RWPE2 (cell line): ENCODE results near the gene ITIH5.

Experiments used
- ATAC-seq: fragments of 200-7000 bp; cut with Tn5 transposase; 3 replicates; pipeline ENCODE4 v1.9.1; 2021; ENCODE audit warnings: low read depth
- DNase-seq: peaks from one replicate; pipeline ENCODE4 v3.0.0-alpha.2; 2020; ENCODE audit warnings: low spot score
- H3K27ac ChIP-seq: fragments of 450-650 bp; 2 replicates; pipeline ENCODE4 v1.5.1; 2017; ENCODE audit warnings: mild to moderate bottlenecking; ENCODE audit not compliant: poor library complexity, severe bottlenecking
- H3K27me3 ChIP-seq: fragments of 250-450 bp; sonication (Bioruptor Pico); 2 replicates; pipeline ENCODE4 v1.5.1; 2021; ENCODE audit warnings: mild to moderate bottlenecking, moderate library complexity; ENCODE audit not compliant: insufficient read depth, poor library complexity, severe bottlenecking
- H3K36me3 ChIP-seq: fragments of 250-450 bp; sonication (Bioruptor Pico); 2 replicates; pipeline ENCODE4 v1.5.1; 2020; ENCODE audit warnings: low read depth, mild to moderate bottlenecking, moderate library complexity
- H3K4me1 ChIP-seq: fragments of 250-450 bp; sonication (Bioruptor Pico); 2 replicates; pipeline ENCODE4 v1.5.1; 2021; ENCODE audit warnings: mild to moderate bottlenecking, moderate library complexity; ENCODE audit not compliant: insufficient read depth, poor library complexity, severe bottlenecking
- H3K4me3 ChIP-seq: fragments of 250-450 bp; sonication (Bioruptor Pico); 2 replicates; pipeline ENCODE4 v1.5.1; 2021; ENCODE audit warnings: mild to moderate bottlenecking, moderate library complexity; ENCODE audit not compliant: severe bottlenecking
- H3K9me3 ChIP-seq: fragments of 250-450 bp; sonication (Bioruptor Pico); 2 replicates; pipeline ENCODE4 v1.5.1; 2021; ENCODE audit warnings: mild to moderate bottlenecking, moderate library complexity; ENCODE audit not compliant: severe bottlenecking
- TF ChIP-seq, protein P1 (sequence below): fragments of 450-650 bp; IDR thresholded peaks from one replicate; pipeline ENCODE4 v1.5.1; 2017; ENCODE audit warnings: mild to moderate bottlenecking, moderate library complexity; ENCODE audit not compliant: poor library complexity, severe bottlenecking

Gene ITIH5

DNA sequence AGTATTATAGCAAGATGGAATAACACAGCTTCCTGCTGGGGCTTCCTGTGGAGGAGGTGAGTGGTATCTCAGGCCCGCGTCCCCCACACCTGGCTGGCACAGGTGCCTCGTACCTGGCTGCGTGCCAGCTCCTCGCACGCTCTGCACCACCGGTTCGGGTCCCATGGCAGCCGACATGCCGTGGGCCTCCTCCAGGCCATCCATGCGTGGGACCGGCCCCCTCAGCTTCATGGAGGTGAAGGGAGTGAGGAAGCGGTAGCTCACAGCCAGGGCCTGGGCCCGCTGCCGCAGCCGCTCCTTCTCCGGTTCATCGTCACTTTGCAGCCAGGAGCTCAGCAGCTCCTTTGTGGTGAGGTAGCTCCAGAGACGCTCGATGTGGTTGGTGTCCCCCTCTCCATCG lies 90.4 kb downstream of the ITIH5 start:
- no peak for ATAC-seq
- DNase-seq = no peak
- no peaks in the 10 kb centered on the region for H3K4me1 ChIP-seq
- H3K4me3 ChIP-seq = no peak overlapping the region
- no peaks in the 10 kb centered on the region for H3K9me3 ChIP-seq
- TF ChIP-seq, protein P1, sequence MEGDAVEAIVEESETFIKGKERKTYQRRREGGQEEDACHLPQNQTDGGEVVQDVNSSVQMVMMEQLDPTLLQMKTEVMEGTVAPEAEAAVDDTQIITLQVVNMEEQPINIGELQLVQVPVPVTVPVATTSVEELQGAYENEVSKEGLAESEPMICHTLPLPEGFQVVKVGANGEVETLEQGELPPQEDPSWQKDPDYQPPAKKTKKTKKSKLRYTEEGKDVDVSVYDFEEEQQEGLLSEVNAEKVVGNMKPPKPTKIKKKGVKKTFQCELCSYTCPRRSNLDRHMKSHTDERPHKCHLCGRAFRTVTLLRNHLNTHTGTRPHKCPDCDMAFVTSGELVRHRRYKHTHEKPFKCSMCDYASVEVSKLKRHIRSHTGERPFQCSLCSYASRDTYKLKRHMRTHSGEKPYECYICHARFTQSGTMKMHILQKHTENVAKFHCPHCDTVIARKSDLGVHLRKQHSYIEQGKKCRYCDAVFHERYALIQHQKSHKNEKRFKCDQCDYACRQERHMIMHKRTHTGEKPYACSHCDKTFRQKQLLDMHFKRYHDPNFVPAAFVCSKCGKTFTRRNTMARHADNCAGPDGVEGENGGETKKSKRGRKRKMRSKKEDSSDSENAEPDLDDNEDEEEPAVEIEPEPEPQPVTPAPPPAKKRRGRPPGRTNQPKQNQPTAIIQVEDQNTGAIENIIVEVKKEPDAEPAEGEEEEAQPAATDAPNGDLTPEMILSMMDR = no peak
- no peaks in the 10 kb centered on the region for H3K36me3 ChIP-seq
- H3K27me3 ChIP-seq = no peaks in the 10 kb centered on the region
- H3K27ac ChIP-seq = no peak overlapping the region

DNA sequence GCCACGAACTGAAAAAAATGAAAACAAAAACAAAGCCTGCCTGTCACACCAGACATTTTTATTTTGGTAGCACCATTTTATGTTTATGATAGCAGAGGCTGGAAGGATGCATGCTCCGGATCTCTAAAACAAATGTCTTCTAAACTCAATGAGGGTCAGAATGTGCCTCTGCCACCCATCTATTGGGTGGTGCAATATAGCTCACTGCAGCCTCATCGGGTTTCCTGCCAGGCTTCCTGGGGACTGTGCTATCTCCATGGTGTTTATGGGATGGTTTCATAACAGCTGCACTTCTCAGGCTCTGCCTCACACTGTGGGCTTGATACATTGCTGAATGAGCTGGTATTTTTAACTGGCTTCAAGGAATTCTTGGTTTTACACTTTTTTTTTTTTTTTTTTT lies 94.4 kb downstream of the ITIH5 start:
- H3K9me3 ChIP-seq = no peaks in the 10 kb centered on the region
- H3K4me1 ChIP-seq = no peaks in the 10 kb centered on the region
- DNase-seq (no peak), ATAC-seq (0 out of 3 replicates have a peak, but pooled peaks have one; percentile 25)
- no peaks in the 10 kb centered on the region for H3K36me3 ChIP-seq
- no peak overlapping the region for H3K27ac ChIP-seq
- TF ChIP-seq, protein P1 = no peak
- no peak overlapping the region for H3K4me3 ChIP-seq
- H3K27me3 ChIP-seq = no peaks in the 10 kb centered on the region

GRCh38 chr10:7571981-7572380 lies 94.8 kb downstream of the ITIH5 start:
- TF ChIP-seq, protein P1 = no peak
- Histone ChIP-seq H3K9me3 (no peaks in the 10 kb centered on the region), H3K27ac (no peak overlapping the region), H3K4me1 (no peaks in the 10 kb centered on the region), H3K36me3 (no peaks in the 10 kb centered on the region), H3K27me3 (no peaks in the 10 kb centered on the region), H3K4me3 (no peak overlapping the region)
- ATAC-seq = no peak
- DNase-seq = no peak

DNA sequence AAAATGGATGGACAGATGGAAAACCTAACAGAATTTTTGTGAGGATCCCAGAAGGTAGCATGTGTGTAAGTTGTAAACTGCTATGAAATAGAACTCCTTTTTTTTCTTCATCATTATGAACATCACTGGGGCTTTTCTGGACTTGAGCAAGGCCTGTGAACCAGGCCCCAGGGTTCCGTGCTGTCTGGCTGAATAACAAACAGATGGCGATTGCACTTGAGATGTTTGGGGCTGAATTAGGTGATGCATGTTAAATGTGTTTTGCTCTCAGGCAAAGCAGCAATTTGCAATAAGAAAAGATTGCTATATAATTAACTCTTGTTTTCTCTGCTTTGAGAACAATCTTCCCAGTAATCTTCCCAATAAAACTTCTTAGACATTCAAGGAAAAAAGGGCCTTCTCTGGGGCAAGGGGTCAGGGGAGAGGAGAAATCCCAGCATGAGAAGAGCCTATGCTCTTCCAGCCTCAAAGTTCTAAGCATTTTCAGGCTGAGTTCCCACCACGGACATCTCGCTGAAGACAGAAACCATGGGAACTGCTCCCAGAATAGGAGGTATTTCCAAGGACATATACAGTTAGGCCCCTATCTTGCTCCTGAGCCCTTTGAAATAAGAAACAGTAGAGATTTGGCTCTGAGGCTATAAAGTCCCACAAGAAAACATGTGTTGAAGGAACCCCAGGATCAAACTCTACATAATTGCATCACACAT lies 98.7 kb downstream of the ITIH5 start:
- TF ChIP-seq, protein P1 = no peak
- ATAC-seq (no peak), DNase-seq (no peak)
- H3K36me3 ChIP-seq = no peaks in the 10 kb centered on the region
- no peaks in the 10 kb centered on the region for H3K9me3 ChIP-seq
- H3K4me3 ChIP-seq = no peak overlapping the region
- no peaks in the 10 kb centered on the region for H3K27me3 ChIP-seq
- H3K27ac ChIP-seq = no peak overlapping the region
- H3K4me1 ChIP-seq = no peaks in the 10 kb centered on the region

DNA sequence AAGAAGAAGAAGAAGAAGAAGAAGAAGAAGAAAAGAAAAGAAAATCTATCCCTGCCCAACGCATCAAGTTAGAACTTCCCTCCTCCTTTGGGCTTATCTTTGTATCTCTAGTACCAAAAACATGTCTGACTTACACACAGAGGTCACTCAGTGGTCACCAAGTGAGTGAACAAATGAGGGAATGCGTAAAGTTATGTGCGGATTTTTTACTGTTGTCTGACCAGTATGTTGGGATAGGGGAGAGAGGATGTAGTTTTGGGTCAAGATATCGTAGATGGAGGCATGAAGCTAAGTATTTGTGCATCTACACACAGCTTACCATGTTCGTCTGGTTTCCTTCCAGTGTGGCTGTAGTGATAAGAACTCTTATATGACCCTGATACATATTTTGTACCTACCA lies 99.9 kb downstream of the ITIH5 start:
- Histone ChIP-seq H3K27ac (no peak overlapping the region), H3K4me1 (no peaks in the 10 kb centered on the region), H3K27me3 (peaks cover 2% of the 10 kb centered on the region), H3K9me3 (no peaks in the 10 kb centered on the region), H3K36me3 (no peaks in the 10 kb centered on the region), H3K4me3 (no peak overlapping the region)
- DNase-seq (no peak), ATAC-seq (no peak)
- TF ChIP-seq, protein P1 = no peak
